Stimulated activated CD4-positive, alpha-beta T cell treated with anti-CD3 and anti-CD28 coated beads, Interleukin-12 subunit alpha, Interleukin-12 subunit beta, amount 100 ng/mL, for 48 hours (primary cell): ENCODE measurements around the gene EPHB1.

Experiments
- DNase-seq, 3 donors: peaks; one replicate each; pipeline ENCODE4 v3.0.0-alpha.2; 2020; ENCODE audit warnings: low read depth in 2 of 3, low spot score in 1 of 3

The EPHB1 gene

DNA sequence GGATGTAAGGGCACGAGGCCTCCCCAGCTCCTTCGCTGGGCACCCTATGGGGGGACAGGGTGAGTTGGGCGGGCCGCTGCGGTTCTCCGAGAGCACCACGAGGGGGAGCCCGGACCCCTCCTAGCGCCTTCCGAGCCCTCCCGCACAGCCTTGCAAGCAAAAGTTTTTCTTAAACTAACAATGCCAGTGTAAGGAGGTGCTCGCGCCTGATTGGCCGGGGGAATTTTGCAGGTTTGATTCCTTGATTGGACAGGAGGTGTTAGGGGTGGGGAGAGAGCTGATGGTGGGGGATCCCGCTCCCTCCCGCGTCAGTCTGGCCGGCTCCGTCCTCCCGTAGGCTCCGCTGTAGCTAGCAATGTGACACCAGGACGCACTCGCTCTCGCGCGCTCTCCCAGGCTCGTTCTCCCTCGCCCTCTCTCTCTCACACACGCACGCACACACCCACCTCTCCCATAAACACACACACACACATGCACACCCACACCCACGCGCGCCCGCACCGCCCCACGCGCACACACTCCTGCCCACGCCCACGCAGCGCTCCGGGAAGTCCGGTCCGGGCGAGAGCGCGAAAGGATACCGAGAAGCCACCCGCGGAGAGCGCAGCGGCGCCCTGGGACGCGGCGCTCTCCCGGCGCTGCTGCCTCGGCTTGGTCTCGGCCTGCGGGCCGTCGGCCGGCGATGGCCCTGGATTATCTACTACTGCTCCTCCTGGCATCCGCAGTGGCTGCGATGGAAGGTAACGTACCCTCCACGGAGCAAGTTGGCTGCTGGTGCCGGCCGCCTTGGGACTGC is at the start of gene EPHB1:
TSS of gene EPHB1 (plus strand) at position 311 of the 796 bp plus-strand sequence.
- DNase-seq, result peak; percentile 55 to 57 (median 56)

DNA sequence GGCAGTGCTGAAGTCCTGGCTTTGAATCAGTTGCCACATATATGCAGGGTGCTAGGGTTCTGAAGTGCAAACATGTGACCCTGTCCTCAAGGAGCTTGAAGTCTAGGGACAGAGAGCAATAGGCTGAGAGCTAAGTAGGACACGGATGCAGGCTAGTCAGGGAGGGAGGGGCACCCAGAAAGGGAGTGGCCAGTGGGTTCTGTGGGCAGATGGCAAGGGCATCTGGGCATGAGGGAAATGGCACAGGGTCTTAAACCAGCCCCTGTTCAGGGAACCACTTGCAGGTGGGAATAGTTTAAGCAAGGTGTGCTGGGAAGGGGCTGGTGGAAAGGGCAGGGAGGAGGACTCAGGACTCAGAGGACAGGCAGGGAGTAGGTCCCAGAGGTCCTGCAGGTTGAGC is 46.4 kb upstream of the EPHB1 start:
- no peak for DNase-seq

DNA sequence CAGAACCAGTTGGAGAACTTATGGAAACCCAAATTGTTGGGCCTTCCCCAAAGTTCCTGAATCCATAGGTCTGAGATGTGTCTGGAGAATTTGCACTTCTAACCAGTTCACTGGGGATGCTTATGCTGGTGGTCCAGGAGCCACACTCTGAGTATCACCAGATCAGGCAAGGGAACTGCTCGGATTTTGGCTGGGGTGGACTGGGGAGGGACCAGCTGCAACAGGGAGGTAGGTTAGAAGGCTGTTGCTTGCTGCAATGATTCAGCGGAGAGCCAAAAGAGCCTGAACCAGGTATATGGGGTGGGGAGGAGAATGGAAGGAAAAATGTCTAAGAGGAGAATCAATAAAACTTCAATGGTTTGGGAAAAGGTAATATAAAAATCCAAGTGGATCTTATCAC is 45.9 kb upstream of the EPHB1 start:
- DNase-seq, result no peak

DNA sequence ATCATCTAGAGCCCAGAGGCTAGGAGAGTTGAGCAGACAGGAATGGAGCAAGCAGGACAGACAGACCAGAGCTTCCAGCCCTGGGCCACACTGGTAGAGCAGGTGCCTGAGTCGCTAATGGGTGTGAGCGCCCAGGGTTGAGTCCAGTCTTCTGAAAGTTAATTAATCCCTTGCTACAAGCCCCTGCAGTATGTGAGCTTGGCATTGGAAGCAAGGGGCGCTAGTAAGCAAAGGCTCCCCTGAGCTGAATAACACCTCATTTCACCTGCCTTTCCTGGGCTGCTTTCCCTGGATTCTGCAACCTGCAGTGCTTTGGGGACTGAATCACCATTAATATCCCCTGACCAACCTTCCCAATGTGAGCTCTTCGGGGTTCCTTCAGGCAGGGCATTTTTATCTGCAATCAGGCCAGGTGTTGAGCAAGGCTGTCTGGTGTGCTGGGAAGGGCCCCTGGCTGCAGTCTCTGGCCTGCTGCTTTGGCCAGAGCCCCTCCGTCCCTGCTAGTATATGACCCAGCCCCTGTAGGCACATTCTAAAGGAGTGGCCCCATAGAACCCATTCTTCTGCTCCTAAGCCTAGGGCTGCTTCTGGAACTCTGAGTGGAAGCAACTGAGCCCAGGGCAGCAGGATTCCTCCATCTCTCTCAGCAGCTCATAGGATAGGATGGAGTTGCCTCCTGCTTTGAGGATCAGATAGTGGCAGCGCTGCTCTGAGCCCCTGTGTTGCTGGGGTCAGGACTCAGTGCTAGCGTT is 45.1 kb upstream of the EPHB1 start:
- no peak for DNase-seq

DNA sequence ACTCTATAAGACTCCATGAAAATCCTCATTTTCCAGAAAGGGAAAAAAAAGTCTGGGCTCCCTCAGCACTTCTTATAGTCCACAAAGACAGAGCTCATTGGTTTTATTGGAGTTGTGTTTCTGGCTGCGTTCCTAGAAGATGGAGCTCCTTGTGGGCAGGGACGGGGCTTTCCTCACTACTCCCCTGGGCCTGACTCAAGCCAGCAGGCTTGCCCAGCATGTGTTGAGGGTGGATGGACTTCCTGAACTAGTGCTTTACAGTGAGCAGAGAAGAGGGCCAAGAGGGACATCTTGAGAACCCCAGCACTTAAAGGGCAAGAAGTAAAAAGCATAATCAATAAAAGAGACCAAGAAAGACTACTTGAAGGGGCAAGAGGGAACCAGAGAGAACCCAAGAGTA is 43.2 kb upstream of the EPHB1 start:
- DNase-seq, result no peak

DNA sequence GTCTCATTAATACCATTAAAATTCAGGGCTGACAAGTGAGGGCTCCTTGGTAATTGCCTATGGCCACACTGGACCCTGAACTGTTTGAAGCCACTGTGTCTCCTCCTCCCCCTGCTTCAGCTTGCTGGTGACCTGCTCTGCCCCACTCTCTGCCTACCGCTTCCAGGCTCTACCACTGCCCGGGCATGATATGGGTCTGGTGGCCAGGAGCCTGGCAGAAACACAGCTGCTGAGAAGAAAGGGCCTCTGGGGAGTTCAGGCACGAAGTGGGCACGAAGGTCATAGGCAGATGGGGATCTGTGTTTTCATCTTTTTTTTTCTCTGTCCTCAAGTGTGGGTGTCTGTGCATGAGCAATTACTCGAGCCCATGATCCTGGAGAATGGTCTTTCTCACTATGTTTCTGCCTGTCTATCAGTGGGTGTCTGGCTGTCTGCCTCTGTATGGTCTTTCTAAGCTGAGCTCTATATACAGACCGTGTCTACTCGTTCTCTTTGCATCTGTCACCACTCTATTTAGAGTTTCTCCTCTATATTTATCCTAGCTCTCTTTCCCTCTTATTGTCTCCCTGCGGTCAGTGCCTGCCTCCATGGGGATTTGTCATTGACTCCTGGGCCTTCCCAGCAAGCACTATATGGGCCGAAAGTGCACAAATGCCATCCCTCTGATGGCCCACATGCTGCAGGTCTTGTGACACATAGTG is 42.1 kb upstream of the EPHB1 start:
- no peak for DNase-seq

DNA sequence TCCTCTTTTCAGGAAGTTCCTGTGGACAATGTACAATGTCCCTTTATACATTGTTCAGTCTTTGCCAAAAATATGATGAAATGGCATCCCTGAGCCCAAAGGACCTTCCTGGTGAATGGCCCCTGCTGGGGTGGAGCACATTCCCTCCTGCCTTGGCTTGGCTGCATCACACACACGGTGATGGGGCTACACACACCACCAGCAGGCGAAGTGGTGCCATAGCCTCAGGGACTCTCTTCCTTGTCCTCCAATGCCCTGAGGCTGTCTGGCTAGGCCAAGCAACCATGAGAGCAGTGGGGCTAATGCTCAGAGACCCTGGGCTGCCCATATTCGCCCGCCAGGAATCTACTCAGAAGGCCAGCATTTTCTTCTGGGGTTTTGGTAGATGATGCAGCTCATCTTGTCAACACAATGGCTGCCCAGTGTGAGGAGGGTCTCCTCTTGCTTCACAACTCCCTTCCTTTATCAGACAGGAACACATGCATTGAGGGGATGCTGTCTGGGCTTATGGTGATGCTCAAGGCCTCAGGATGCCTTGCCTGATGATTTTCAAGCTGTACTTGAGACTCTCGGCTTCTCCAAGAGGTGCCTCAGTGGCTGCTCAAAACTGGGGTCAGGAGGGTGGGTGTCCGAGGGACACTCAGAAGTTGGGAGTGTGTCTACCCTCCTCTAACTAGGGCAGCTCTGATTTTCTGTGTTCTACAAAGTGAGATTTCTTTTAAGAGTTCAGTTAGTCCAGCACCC is 40.9 kb upstream of the EPHB1 start:
- DNase-seq, result no peak

DNA sequence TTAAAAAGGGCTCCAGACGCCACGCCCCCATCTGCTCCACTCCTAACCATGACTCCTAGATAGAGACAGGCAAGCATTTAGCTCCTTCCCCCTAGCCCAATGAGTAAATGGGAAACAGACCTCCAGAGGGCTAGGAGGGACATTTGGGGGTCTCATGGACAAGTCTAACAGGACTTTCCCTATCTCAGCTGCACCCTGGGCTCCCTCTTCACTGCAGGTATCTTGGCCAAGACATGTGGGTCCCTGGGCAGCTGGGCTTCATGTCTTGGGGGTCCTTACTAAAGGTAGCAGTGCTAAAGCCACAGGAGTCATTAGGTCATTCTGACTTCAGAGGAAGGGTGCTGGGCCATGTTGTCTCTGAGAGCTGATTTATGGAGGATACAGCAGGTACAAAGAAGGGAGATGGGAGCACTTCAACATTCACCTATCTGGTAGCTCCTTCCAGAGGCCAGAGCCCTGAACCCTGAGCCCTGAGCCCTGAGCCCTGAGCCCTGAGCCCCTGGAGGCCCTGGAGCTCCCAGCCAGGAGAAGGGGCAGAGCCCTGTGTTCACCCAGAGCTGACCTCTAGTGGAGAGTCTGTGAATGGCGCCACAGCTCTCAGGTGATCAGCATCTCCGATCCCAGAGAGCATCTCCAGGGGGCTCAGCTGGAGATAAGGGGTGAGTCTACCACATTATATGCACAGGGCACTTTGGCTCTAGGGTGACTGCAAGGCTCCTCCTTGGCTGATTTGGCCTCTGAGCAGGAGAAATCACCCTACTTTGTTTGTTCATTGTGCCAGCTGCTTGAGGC is 40.1 kb upstream of the EPHB1 start:
- peak; percentile 2 to 24 (median 6) for DNase-seq

DNA sequence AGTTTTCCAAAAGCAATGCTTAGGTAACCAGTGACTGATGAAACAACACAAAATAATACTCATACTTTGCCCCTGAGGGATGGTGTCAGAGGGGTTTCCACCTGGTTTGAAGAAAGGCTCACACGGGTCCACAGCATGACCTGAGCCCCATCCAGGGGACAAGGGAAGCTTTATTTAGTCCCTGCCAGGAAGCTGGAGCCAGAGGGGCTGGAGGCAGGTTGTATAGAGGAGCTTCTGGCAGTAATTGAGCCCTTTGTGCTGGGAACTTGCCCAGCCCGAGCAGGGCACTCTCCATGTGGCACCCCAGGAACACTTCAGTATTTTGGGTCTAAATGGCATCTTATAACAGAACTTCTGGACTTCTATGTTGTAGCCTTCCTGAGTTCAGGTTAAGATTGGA is 39.2 kb upstream of the EPHB1 start:
- no peak for DNase-seq

DNA sequence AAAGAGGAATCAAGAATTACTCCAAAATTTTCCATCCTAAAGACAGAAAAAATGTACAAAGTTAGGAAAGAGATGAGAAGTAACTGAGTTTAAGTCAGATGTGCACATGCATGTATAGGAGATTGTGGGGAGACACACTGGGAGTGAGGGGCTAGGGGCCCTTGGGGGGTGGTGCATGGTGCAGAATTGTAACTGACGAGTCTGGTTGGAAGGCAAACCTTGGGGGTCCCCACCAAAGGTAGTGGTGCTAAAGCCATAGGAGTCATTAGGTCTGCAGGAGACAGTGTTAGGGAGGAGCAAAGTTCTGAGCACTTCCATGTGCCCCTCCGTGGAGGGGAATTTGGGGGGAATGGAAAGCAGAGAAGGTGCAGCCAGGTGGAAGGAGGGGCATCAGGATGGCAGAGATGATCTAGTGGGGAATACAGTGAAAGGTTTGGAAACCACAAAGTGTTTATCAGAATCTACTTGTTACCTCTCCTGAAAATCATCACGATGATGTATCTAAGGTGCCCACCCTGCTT is 37.5 kb upstream of the EPHB1 start:
- DNase-seq, result no peak

DNA sequence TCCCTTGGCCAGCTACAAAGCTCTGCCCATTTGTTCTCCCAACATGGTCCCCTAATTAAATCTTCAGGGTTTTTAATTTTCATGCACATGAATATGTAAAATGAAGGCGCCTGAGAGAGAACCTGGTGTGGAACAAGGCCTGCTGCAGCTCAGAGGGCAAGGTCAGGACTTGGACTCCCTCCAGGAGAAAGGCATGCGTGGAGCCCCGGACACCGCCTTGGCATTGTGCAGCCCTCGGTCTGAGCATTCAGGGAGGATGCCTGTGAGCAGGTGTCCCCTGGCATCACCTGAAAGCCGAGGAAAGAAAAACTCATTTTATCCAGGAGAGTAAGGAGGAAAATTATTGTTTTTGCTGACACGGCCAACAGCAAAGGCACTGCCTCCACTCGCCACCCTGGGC is 33.8 kb upstream of the EPHB1 start:
- no peak for DNase-seq

DNA sequence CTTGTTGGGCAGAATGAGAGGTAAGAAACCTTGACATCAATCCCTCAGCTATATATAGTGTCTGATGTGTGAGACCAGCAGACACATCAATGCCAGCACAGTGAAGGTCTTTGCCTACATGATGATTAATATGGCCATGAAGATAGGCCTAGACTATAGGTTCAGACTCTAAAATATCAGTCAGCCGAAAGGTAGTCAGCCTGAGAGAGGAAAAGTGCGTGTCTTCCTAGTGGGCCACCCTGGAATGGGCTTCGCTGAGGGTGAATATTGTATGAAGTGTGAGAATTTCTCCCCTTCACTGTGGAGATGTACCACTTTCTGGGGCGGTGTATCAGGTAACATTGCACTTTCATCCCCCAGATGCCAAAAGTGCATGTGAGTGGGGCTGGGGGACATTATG is 33.0 kb upstream of the EPHB1 start:
- DNase-seq, result no peak

DNA sequence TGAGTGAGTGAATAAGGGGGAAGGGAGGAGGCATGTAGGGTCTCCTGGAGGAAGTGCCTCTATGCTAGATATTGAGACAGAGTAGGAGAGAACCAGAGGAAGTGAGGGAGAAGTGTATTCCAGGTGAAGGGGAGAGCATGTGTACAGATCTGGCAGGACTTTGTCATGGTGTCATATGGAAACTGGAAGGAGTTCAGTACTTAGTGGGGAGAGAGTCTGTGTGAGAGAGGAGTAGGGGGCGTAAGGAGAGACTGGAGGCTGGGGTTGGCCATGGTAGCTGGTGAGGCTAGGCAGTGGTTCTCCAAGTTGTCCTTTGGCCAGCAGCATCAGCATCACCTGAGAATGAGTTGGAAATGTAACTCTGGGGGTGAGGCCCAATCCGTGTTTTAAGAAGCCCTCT is 29.6 kb upstream of the EPHB1 start:
- DNase-seq, result no peak

DNA sequence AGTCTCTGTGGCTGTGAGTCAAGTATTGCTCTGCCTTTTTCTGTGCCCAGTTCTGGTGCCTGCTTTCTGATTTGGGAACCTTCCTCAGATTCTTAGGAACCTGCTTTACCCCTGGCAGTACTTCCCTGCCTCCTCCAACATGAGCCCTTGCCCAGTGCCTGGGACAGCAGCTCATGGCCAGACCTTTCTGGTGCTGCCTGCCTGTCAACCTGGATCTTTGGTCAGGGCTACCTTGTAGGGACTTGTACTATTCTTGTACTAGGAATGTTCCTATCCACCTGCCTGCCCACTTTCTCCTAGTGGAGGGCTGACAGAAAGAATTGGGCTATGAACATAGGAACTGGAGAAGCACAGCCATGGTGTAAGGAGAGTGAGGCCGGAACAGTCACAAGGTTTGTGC is 28.8 kb upstream of the EPHB1 start:
- no peak for DNase-seq

DNA sequence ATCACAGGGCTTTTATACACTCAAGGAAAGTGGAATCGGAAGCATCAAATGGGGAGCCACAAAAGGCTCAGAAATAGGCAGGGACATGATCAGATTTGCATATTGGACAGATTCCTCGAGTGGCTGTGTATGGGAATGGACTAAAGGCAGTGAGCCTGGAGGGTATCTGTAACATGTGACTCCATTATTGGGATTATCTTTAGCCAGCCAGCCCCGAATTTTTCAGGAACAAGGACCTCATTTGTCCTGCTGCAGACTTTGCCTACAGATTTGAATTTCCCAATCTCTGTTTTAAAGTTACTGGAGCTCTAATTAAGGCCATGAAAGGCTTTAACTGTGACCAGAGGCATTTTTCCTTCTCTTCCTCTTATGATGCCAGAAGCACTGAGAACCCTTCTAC is 26.9 kb upstream of the EPHB1 start:
- DNase-seq, result no peak

DNA sequence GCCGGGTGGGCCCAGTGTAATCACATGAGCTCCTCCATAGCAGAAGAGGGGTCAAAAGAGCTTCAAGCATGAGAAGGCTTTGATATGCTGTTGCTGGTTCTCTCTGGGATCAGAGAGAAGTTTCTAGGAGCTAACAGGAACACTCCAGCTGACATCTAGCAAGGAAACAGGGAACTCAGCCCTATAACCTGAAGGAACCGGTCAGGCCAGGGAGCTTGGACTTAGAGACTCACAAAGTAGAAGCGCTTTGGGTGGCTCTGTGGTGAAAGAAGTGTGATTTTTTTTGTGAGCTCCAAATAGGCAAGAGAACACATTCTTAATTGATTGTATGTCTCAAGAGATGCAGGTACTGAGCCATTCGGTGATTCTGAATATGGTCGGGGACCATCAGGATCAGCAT is 26.2 kb upstream of the EPHB1 start:
- no peak for DNase-seq

DNA sequence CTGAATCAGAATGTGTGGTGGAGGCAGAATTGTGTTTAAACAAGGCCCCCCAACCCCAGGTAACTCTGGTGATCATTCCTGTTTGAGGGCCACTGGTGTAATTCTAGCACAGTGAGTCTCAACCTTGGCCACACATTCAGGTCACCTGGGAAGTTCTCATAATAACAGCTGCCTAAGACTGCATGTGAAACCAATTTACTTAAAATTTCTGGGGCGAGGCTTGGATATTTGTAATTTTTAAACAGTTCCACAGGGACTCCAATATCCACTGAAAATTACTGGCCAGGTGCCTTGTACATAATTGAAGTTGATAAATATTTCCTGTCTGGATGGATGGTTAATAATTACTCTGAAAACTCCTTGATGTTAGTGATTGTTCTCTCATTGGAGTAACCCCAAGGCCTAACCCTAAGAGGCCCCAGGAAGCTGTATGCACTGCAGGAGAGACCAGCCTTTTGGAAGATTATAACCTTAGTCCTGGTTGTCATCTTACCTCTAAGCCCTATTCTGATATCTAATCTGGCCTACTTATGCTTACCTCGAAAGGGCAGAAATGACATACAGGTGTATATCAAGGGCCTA is 25.7 kb upstream of the EPHB1 start:
- DNase-seq, result no peak

DNA sequence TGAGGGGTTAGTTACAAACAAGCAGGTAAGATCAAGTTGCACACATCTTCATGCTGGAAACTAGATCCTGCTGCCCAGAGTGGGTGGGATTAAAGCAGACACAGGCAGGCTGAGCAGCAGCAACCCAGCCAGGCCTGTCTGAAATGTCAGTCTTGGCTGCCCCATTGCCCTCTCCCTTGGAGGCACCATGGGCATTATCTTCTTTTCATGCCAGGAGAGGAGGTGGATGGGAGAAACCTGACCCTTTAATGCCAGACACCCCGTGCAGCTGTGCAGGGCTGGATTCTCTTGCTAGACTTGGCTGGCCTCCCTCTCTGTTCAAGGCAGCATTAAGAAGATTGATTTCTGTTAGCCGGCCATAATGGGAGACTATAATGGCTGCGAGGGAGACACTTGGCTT is 23.0 kb upstream of the EPHB1 start:
- DNase-seq, result no peak

DNA sequence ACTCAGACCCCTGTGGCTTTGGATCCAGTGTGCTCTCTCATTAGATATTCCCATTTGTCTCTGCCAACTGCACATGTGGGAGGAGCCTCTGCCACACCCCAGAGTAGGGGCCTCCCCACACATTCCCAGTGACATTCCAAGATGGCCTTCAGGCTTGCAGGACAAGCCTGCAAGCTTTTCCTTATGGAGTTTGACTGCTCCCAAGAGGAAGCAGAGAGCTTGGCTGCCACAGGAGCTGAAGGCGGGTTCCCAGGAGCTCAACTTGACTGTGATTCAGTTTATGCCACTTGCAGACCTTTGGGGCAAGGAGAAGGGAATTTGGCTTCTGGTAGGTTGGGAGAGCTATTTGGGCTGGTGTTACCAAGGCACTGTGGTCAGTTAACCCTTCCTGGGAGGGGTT is 22.5 kb upstream of the EPHB1 start:
- no peak for DNase-seq

DNA sequence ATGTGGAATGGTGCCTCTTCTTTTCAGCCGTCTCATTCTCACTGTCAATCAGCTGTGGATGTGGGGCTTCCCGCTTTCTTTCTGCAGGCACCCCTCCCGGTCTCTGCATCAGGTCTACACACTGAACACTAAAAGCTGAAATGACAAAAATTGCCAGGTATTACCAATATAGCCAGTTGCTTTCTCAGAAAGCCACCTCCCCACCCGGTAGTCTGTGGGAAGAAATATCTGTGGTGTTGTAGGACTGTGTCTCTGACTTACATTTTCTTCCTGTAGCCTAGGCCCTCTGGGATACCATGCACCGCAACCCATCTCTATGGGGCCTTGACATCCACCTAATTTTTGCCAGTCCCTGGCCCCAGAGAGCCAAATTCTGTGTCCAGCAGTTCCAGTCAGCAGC is 19.2 kb upstream of the EPHB1 start:
- no peak for DNase-seq
